Neural progenitor cell (in vitro differentiated cells): ENCODE data around the gene ADGRF5. TPM values are rescaled to one million over a fixed set of nuclear protein-coding genes. Genes with fewer than 3 reads are reported as not detected.
A peak's percentile ranks its signal among the peaks of the same experiment; 100 is the strongest.
"Not testable (repeated sequence)": the region's sequence is repeated elsewhere in the genome, so short reads cannot be mapped to it uniquely, and the experiment has no call there.

ENCODE experiments used
- DNase-seq: peaks from one replicate; pipeline ENCODE4 v3.0.0-alpha.2; 2016; ENCODE audit warnings: low spot score
- H2AFZ ChIP-seq: fragments of 200-600 bp; sonication (generic); replicated peaks from 2 replicates; pipeline ENCODE4 v1.6.1; 2016; ENCODE audit warnings: antibody characterized with exemption
- H3F3A ChIP-seq: fragments of 200-600 bp; sonication (generic); 2 replicates; pipeline ENCODE4 v1.6.1; 2016; ENCODE audit warnings: antibody characterized with exemption, low read depth
- H3K27ac ChIP-seq: fragments of 200-600 bp; sonication (generic); 2 replicates; pipeline ENCODE4 v1.5.1; 2016; ENCODE audit warnings: mild to moderate bottlenecking
- H3K27me3 ChIP-seq: fragments of 200-600 bp; sonication (generic); 2 replicates; pipeline ENCODE4 v1.6.1; 2016; ENCODE audit warnings: mild to moderate bottlenecking, moderate library complexity
- H3K36me3 ChIP-seq: fragments of 200-600 bp; sonication (generic); 2 replicates; pipeline ENCODE4 v1.5.1; 2016
- H3K4me1 ChIP-seq: fragments of 200-600 bp; sonication (generic); 2 replicates; pipeline ENCODE4 v1.6.1; 2016; ENCODE audit warnings: mixed run types
- H3K4me2 ChIP-seq: fragments of 200-600 bp; sonication (generic); 2 replicates; pipeline ENCODE4 v1.6.1; 2016
- H3K4me3 ChIP-seq: fragments of 200-600 bp; sonication (generic); 2 replicates; pipeline ENCODE4 v1.5.1; 2016
- H3K79me2 ChIP-seq: fragments of 200-600 bp; sonication (generic); 2 replicates; pipeline ENCODE4 v1.6.1; 2016; ENCODE audit warnings: low read depth
- H3K9ac ChIP-seq: fragments of 200-600 bp; sonication (generic); 2 replicates; pipeline ENCODE4 v1.6.1; 2016
- H3K9me3 ChIP-seq: fragments of 200-600 bp; sonication (generic); 2 replicates; pipeline ENCODE4 v1.5.1; 2016; ENCODE audit warnings: low read depth
- H4K20me1 ChIP-seq: fragments of 200-600 bp; sonication (generic); 2 replicates; pipeline ENCODE4 v1.6.1; 2016; ENCODE audit warnings: low read depth
- H3K27ac Mint-ChIP-seq: 3 replicates; pipeline ENCODE4 v1.8.0; 2021; ENCODE audit warnings: mixed read lengths
- H3K27me3 Mint-ChIP-seq: 2 replicates; pipeline ENCODE4 v1.8.0; 2022; ENCODE audit warnings: low read depth, mild to moderate bottlenecking, inconsistent platforms, moderate library complexity, mixed read lengths; ENCODE audit not compliant: insufficient read depth
- H3K36me3 Mint-ChIP-seq: 3 replicates; pipeline ENCODE4 v1.8.0; 2021; ENCODE audit warnings: mixed read lengths
- H3K4me1 Mint-ChIP-seq: 3 replicates; pipeline ENCODE4 v1.8.0; 2021; ENCODE audit warnings: mixed read lengths
- H3K4me3 Mint-ChIP-seq: 3 replicates; pipeline ENCODE4 v1.8.0; 2021; ENCODE audit warnings: mild to moderate bottlenecking, moderate library complexity, mixed read lengths
- H3K9me3 Mint-ChIP-seq: 3 replicates; pipeline ENCODE4 v1.8.0; 2020; ENCODE audit warnings: mixed read lengths
- EZH2 ChIP-seq: fragments of 200-600 bp; sonication (generic); IDR thresholded peaks from 2 replicates; pipeline ENCODE4 v1.6.1; 2017; ENCODE audit warnings: antibody characterized with exemption, mild to moderate bottlenecking, moderate library complexity
- EZH2phosphoT487 ChIP-seq: fragments of 200-600 bp; sonication (generic); IDR thresholded peaks from 2 replicates; pipeline ENCODE4 v1.6.1; 2017; ENCODE audit warnings: antibody characterized with exemption
- total RNA-seq: library from RNA; depleted of rRNA; stranded (reverse); fragments of >200 nt; gene quantifications from 2 replicates; pipeline ENCODE4 v1.2.3, GENCODE V29; 2015; ENCODE audit warnings: low replicate concordance
- TF ChIP-seq, protein P1 (sequence below): fragments of 200-600 bp; sonication (generic); IDR thresholded peaks from 2 replicates; pipeline ENCODE4 v1.5.1; 2017; ENCODE audit warnings: antibody characterized with exemption, mild to moderate bottlenecking

The ADGRF5 gene
- total RNA-seq, 1 donor from 2014 or later = not detected

GRCh38 chr6:46855966-46856365 is 65.8 kb downstream of the ADGRF5 start:
- H3K4me3 Mint-ChIP-seq, H3F3A ChIP-seq, H3K4me3 ChIP-seq, H3K27ac ChIP-seq, H4K20me1 ChIP-seq, H3K4me1 ChIP-seq, H3K4me2 ChIP-seq, H3K79me2 ChIP-seq, H3K36me3 ChIP-seq, H3K27me3 Mint-ChIP-seq, H3K27me3 ChIP-seq, H3K9me3 ChIP-seq, H3K9me3 Mint-ChIP-seq, H3K36me3 Mint-ChIP-seq, H3K9ac ChIP-seq, H3K27ac Mint-ChIP-seq, H3K4me1 Mint-ChIP-seq, H2AFZ ChIP-seq: not testable (repeated sequence)
- TF ChIP-seq, protein P1, sequence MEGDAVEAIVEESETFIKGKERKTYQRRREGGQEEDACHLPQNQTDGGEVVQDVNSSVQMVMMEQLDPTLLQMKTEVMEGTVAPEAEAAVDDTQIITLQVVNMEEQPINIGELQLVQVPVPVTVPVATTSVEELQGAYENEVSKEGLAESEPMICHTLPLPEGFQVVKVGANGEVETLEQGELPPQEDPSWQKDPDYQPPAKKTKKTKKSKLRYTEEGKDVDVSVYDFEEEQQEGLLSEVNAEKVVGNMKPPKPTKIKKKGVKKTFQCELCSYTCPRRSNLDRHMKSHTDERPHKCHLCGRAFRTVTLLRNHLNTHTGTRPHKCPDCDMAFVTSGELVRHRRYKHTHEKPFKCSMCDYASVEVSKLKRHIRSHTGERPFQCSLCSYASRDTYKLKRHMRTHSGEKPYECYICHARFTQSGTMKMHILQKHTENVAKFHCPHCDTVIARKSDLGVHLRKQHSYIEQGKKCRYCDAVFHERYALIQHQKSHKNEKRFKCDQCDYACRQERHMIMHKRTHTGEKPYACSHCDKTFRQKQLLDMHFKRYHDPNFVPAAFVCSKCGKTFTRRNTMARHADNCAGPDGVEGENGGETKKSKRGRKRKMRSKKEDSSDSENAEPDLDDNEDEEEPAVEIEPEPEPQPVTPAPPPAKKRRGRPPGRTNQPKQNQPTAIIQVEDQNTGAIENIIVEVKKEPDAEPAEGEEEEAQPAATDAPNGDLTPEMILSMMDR = peak; percentile 71
- DNase-seq = peak; percentile 31

GRCh38 chr6:46851576-46851975 is 70.2 kb downstream of the ADGRF5 start:
- not testable (repeated sequence) for H3K4me3 Mint-ChIP-seq, H3K4me1 ChIP-seq, H3K4me3 ChIP-seq, H3K9me3 Mint-ChIP-seq, H3F3A ChIP-seq, H2AFZ ChIP-seq, H3K4me2 ChIP-seq, H3K9ac ChIP-seq, H4K20me1 ChIP-seq, DNase-seq, H3K27ac Mint-ChIP-seq, H3K36me3 Mint-ChIP-seq, H3K27me3 Mint-ChIP-seq, H3K79me2 ChIP-seq, H3K27ac ChIP-seq, H3K36me3 ChIP-seq, H3K9me3 ChIP-seq
- H3K27me3 ChIP-seq = peaks cover 14% of the 10 kb centered on the region
- peaks cover 30% of the 10 kb centered on the region for H3K4me1 Mint-ChIP-seq

- Histone ChIP-seq H3K4me1 (no peaks in the 10 kb centered on the region), H3K9ac (no peak overlapping the region), H3K79me2 (no peaks in the 10 kb centered on the region), H3K9me3 (no peaks in the 10 kb centered on the region), H3F3A (no peaks in the 10 kb centered on the region), H3K36me3 (no peaks in the 10 kb centered on the region), H3K27ac (no peak overlapping the region), H2AFZ (no peak overlapping the region), H3K4me2 (no peak overlapping the region), H4K20me1 (no peaks in the 10 kb centered on the region), H3K4me3 (no peak overlapping the region), H3K27me3 (peaks cover 14% of the 10 kb centered on the region)
- Mint-ChIP-seq H3K36me3 (no peaks in the 10 kb centered on the region), H3K27me3 (peaks cover 6% of the 10 kb centered on the region), H3K9me3 (no peaks in the 10 kb centered on the region), H3K27ac (no peak overlapping the region), H3K4me3 (no peak overlapping the region), H3K4me1 (peaks cover 30% of the 10 kb centered on the region)
- TF ChIP-seq, protein P1 = no peak
- no peak for TF ChIP-seq EZH2phosphoT487
- DNase-seq = no peak
These were observed 70.9 kb downstream of the ADGRF5 start for GRCh38 chr6:46850792-46851191.

DNA sequence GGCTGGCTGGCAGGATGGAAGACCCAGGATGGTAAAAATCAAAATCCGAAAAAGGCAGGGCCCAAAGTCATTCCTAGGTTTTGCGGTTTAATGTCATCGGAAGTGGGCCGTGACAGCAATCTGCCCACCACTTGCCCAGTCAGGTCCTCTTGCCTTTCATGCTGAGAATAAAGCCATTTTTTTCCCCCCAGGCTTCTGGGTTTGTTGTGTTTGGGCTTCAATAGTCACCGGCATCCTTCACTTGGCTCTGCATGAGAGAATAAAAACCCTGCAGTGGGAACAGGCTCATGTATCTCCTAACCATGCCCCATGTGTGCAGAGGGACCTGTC is 72.4 kb downstream of the ADGRF5 start:
- TF ChIP-seq EZH2 = no peak
- TF ChIP-seq, protein P1 = no peak
- no peak for TF ChIP-seq EZH2phosphoT487
- Histone ChIP-seq H3K27me3 (peaks cover 14% of the 10 kb centered on the region), H3K4me3 (no peak overlapping the region), H3F3A (no peaks in the 10 kb centered on the region), H3K27ac (no peak overlapping the region), H3K4me2 (no peak overlapping the region), H3K9ac (no peak overlapping the region), H3K4me1 (no peaks in the 10 kb centered on the region), H3K9me3 (no peaks in the 10 kb centered on the region), H3K79me2 (no peaks in the 10 kb centered on the region), H3K36me3 (no peaks in the 10 kb centered on the region), H2AFZ (no peak overlapping the region), H4K20me1 (no peaks in the 10 kb centered on the region)
- H3K27me3 Mint-ChIP-seq = peaks cover 6% of the 10 kb centered on the region
- H3K4me1 Mint-ChIP-seq = peaks cover 30% of the 10 kb centered on the region
- H3K4me3 Mint-ChIP-seq = no peak overlapping the region
- no peaks in the 10 kb centered on the region for H3K9me3 Mint-ChIP-seq
- no peak for DNase-seq
- no peaks in the 10 kb centered on the region for H3K36me3 Mint-ChIP-seq
- no peak overlapping the region for H3K27ac Mint-ChIP-seq
